GM19468 (cell line): ENCODE data around the gene FBXL2.

Experiments
- ATAC-seq: cut with Tn5 transposase; IDR thresholded peaks from one replicate; pipeline ENCODE4 v1.9.1; 2021; ENCODE audit warnings: mild to moderate bottlenecking, moderate library complexity, moderate number of reproducible peaks; ENCODE audit not compliant: unreplicated experiment; ENCODE audit errors: extremely low read depth

FBXL2 gene, protein sequence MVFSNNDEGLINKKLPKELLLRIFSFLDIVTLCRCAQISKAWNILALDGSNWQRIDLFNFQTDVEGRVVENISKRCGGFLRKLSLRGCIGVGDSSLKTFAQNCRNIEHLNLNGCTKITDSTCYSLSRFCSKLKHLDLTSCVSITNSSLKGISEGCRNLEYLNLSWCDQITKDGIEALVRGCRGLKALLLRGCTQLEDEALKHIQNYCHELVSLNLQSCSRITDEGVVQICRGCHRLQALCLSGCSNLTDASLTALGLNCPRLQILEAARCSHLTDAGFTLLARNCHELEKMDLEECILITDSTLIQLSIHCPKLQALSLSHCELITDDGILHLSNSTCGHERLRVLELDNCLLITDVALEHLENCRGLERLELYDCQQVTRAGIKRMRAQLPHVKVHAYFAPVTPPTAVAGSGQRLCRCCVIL

DNA sequence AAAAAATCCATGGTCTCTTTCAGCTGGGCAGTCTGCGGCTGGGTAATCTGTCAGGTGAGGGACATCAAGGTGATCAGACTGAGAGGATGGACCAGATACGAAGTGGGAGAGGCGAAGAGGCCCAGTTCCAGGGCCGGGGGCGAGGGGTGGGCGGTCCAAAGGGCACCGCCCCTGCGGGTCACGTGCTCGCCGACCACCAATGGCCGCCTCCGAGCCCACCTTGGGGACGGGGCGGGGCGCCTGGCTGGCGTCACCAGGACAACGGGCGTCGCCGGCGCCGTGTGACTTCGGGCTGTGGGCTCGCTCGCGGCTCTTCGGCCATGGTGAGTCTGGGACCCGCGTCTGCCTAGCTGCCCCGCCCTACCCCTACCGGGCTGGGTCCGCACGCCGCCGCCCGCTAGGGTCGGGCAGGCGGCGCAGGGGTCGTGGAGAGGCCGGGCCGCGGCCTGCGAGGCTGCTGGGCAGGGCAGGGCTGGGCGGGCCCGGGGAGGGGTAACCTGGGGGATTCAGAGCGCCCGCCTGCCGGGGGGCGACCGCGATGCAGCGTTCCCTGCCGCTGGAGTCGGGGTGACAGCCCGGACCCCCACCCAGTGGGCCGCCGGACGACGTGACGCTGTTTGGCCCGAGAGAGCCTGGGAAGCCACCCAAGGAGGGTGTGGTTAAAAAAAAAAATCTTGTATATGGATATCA lies at the start of gene FBXL2:
TSS of gene FBXL2 (plus strand) at position 250 of the 690 bp plus-strand sequence. CDS start at position 321, 71 bp downstream.
- peak; percentile 58 for ATAC-seq

DNA sequence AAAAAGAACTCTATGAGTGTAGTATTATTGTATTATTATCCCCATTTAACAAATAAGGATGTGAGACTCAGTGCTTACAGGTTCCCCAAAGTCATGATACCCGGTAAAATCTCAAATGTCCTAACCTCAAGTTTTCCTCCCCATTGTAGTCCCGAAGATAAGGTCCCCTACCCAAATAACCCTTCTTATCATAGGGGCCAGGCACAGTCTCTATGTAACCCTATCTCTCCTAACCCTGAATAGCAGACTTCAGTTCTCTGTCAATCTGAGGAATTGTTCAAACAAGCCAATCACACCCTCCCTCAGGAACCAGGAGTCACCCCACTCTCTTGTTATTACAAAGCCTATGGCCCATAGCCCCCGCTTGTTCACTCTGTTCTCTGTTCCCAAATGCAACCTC lies 48.2 kb upstream of the FBXL2 start:
- ATAC-seq = no peak

DNA sequence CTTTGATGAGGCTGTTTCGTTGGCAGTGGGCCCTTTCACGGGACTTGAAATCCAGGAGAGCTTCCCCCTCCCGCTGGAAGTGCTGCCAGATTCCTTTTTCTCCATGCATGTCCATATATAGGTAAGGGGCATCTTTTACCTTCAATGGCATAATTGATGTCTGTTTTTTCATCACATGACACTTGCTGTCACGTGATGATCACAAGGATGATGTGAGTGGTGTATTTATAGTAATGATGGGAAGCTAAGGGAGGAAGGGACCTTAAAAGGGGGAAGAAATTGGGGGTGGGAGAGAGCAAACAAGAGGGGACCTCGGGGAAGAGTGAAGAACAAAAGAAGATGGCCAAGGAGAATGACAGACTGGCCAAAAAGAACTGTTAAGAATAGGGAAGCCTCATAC lies 47.3 kb upstream of the FBXL2 start:
- ATAC-seq = no peak

DNA sequence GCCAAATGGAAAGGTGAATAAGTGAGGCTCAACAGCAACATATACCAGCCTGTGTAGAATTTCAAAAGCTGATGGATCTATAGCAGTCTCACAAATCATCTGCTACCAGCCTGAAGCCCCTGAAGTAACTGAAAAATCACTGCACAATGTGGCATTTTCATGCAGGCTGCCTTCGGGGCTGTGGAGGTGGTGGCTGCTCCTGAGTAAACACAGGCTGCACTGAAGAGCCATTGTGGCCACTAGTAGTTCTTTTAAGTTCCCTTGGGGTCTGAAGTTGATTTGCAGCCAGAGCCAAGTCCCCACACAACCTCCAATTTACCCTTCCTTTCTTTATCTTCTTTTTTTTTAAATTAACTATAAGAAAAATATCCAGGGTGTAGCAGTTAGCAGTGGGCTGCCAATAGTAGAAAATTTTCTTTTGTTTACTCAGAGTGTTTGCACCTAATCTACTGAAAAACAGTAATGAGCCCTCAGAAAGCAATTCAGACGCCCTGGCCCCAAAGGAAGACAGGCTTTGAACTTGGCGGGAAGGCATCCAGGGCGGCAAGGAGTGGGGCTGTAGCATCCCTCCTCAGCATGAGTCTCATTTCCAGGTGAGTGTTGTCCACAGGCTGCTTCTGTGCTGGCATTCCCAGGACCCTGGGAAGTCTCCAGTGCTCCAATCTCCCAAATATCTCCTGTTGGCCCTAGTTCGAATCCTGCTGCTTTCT lies 45.3 kb upstream of the FBXL2 start:
- ATAC-seq = no peak

DNA sequence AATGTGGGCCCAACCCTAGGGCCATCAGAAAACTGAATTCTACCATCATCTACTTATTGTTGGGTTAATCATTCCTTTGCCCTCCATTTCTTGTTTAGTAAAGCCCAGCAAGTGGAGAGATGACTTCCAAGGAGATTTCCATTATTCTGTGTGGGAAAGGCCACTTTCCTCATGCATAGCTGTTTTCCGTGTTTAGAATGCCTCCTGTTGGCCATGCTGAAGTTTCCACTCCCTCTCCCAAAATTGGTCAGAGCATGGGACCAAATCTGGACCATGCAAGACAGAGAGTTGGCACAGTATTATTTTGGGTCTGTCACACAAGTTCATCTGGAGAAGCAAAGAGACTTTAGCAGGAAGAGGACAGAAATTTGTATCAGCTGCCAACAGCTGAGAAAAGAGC lies 43.4 kb upstream of the FBXL2 start:
- no peak for ATAC-seq

DNA sequence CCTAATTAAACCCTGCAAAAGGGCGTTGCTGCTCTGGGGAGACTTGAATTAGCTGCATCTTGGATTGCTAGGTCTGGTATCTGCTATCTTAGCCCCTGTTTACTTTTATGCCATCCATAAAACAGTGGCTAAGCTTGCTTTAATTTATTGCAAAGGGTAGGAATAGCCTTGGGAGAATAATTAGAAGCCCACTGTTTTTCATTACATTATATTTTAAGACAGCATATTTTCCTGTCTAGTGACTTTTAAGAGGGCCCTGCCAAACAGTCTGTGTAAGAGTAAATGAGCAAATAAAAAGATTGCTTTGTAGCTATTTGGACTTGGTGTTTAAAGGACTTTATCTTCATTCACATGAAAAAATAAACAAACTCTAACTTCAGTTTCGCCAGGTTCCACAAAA lies 41.2 kb upstream of the FBXL2 start:
- no peak for ATAC-seq

DNA sequence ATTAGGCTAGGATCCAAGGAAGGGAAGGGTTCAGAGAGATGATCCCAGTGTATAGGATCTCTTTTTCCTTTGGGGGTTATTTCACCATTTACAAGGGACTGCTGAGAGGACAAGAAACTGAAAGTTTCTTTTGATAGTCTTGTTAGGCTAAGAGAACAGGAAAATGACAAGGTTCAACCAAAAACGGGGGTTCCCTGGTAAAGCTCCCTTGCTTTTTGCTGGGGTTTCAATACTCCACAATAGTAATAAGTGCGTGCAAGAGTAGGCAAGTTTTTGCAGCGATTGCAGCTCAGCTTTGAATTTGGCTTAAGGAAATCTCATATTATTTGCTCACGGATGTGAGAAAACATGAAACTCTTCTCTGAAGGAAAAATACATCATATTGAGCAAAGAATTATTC lies 39.8 kb upstream of the FBXL2 start:
- ATAC-seq = no peak

DNA sequence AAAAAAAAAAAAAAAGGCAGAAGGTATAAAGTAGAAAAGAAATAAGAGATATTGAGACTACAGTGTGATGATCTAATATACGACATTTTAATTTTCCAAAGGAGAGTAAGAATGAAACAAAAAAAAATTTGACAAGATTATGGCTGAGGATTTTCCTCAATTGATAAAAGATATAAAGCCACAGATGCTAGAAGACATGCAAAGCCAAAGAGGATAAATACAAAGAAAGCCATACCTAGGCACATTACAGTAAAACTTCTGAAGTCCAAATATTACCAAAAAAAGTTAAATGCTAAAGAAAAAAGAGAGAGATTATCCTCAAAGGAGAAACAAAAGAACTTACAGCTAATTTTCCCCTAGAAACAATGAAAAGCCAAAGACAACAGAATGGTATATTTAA lies 38.3 kb upstream of the FBXL2 start:
- no peak for ATAC-seq

DNA sequence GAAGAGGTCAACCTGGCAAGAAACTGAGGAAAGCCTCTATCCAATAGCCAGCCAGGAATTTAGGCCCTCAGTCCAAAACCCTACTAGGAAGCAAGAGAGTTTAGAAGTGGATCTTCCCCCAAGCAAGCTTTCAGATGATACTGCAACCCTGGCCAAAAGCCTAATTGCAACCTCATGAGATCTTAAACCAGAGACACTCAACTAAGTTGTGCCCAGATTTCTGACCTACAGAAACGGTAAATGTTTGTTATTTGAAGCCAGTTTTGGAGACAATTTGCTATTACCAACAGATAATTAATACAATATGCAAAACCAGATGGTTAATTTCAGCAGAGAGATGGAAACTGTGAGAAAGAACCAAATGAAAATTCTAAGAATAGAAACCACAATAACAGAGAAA lies 37.0 kb upstream of the FBXL2 start:
- ATAC-seq = no peak

DNA sequence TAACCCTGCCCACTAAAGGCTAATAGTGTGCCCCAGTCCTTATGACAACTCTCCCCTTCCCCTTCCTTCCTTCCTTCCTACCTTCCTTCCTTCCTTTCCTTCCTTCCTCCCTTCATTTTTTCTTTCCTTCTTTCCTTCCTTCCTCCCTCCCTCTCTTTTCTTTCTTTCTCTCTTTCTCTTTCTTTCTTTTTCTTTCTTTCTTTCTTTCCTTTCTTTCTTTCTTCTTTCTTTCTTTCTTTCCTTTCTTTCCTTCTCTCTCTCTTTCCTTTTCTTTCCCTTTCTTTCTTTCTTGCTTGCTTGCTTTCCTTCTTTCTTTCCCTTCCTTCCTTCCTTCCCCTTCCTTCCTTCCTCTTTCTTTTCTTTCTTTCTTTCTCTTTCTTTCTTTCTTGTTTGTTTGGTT lies 30.5 kb upstream of the FBXL2 start:
- no peak for ATAC-seq

DNA sequence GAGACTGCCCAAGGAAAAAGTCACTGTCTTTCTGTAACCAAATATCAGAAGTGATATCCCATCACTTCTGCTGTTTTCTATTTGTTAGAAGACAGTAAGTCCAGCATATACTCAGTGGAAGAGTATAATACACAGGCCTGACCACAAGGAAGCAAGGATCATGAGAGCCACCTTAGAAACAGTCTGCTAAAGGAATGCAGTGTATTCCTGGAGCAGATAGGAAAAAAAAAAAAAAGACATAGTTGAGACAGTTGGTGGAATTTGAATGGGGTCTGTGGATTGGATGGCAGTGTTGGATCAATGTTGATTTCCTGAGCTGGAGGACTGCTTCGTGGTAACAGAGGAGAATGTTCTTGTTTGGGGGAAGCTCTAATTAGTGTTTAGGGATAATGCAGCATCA lies 26.5 kb upstream of the FBXL2 start:
- ATAC-seq = no peak

DNA sequence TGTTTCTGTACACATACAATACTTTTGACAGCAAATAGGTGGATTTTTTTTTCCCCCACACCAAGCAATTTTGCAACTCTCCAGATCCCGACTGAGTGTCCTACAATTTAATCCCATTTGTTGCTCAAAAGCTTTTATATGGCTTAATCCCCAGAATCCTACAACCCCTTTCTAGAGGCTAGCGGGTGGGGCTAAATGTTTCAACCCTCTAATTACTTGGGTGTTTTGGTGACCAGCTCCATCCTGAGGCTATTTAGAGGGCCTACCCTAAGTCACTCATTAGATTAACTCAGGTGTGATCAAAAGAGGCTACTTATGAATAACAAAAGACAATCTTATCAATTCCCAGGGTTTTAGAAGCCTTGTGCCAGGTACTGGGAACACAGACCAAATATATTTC lies 21.0 kb upstream of the FBXL2 start:
- ATAC-seq = no peak

DNA sequence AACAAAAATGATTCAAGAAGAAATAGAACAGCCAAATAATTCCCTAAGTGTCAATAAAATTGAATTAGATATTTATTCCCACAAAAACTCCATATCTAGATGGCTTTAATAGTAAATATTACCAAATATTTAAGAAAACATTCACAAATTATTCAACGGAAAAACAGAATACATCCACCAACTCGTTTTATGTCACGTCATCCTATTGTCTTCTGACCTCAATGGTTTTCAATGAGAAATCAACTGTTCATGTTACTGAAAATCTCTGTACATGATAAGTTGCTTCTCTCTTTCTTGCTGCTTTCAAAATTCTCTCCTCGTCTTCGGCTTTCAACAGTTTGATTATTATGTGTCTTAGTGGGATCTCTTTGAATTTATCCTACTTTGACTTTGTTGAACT lies 17.1 kb upstream of the FBXL2 start:
- no peak for ATAC-seq

DNA sequence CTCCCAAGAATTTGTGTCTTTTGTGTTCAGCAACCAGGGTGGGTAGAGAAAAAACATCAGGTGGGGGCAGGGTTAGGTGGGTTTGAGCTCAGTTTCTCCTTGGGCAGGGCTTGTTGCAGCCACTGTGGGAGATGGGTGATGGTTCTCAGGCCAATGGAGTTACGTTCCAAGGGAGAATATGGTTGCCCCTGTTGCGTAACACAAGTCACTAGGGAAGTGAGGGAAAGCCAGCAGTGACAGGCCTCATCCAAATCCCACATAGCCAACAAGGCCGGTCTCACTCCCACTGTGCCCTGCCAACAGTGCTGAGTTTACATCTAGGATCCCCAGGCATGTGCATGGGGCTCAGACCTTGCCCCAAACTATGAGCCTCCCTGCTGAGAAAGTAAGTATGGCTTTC lies 7.9 kb upstream of the FBXL2 start:
- ATAC-seq = no peak

DNA sequence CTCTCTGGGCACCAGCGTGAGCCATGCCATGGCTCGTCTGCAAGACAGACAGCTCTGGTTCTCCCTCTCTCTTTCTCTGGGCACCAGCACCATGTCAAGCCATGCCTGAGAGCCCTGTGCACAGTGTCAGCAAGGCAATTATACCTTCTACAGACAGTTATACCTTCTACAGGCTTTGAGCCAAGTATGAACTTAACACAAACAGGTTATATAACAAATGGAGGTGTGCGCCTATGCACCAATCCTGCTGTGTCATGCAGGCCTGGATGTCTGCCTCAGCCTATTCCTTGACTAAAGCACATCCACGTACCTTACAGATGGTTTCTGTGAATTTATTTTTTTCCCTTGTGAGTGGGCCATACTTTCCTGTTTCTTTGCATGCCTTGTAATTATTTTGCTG lies 5.9 kb upstream of the FBXL2 start:
- no peak for ATAC-seq

DNA sequence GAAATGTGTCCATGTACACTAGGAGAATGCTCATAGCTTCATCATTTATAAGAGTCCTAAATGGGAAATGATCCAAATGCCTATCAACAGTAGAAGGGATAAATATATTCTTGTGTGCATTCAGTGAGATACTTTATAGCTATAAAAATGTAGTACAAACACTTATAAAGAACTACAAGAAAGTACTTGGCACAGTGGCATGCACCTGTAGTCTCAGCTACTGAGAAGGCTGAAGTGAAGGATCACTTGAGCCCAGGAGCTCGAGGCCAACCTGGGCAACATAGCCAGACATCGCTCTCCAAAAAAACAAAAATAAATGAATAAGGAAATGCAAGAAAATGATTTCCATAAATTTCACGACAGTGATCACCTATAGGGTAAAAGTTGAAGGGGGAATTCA lies 3.6 kb upstream of the FBXL2 start:
- no peak for ATAC-seq

DNA sequence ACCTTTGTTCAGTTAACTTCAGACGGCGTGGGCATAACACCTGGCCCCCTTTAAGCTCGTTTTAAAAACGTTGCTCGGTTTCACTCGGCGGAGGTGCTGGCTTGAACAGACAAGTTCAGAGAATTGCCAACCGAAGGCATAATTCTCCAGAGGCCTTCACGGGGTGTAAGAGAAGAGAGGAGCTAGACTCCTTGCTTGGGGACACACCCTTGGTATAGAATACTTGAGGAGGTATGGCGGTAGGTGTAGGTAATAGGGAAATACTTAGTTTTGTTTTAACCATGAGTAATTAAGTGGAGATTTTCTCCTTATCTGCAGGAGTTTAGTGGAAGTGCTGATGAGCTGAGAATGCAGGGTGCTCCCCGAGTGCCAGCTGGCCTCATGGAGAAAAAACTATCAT lies 921 bp downstream of the FBXL2 start:
- no peak for ATAC-seq

DNA sequence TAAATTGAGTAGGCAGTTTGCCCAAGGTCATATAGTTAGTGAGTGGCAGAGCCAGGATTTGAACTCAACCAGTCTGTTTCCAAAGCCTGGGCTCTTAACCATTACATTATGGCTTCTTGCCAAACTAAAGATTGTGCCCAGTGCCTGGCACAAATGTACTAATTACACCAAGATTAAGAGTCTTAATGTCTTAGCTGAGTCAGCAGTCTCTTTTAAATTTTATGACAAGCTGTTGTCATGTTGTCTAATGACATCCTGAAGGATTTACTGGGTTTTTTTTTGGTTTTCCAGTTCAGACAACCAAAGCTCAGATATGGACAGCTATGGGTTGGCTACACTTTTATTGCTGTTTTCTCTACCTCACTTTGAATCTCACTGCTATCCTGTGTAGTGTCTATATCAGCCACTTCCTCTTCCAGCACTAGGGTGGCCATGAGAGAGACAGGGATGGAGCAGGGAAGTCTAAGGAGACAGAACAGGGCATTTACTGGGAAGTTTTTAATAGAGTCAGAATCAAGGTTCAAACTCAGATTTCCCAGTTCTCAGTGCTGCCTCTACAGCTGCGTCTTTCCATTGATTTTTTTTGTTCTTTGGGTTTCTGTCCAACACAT lies 10.5 kb downstream of the FBXL2 start:
- ATAC-seq = no peak

DNA sequence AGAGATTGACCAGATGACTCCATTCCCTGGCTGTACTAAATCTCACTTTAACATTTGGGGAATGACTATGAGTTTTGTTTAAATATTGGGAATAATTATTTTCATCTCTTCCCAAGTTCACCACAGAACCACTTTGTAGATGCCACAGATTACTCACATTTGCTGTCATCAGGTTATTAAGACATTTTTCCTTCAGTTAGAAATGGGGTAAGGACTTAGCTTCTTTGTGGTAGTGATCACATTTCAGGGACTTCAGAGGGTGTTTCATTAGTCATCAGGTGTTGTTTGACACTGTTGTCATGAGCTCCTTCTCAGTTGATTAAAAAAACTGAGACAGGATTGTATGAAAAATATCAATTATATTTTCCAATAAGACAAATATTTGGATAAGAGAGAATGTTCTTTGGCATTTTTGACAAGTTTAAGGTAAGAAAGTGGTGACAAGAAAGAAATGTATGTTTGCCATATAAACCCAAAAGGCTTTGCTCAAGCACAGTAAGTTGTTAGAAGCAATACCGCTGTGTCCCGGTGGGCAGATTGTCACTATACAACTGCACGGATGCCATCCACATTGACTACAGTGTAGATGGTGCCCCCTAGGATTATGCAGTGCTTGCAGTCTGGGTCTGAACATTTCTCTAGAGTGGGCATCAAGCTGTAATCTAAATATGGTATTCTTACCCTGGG lies 22.3 kb downstream of the FBXL2 start:
- no peak for ATAC-seq

DNA sequence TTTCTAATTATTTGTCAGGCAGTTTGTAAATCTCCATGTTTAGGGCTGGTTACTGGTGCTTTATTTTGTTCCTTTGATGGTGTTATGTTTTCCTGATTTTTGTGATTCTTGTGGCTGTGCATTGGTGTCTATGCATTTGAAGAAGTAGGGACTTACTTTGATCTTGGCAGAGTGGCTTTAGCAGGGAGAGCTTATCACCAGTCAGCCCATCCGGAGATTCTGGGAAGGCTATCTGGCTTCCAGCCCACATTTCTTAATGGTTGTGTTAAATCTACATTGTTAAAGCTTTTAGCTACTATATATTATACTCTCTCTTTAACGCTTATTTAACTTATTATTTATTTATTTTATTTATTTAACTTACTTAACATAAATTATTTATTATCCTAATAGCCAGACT lies 35.1 kb downstream of the FBXL2 start:
- ATAC-seq = no peak
